ENCODE data around the gene KLC4. TPM values are rescaled to one million over a fixed set of nuclear protein-coding genes. Genes with fewer than 3 reads are reported as not detected.
A peak's percentile ranks its signal among the peaks of the same experiment; 100 is the strongest.

KLC4 gene
- polyA plus RNA-seq, 1 experiment: 16.8 TPM

DNA sequence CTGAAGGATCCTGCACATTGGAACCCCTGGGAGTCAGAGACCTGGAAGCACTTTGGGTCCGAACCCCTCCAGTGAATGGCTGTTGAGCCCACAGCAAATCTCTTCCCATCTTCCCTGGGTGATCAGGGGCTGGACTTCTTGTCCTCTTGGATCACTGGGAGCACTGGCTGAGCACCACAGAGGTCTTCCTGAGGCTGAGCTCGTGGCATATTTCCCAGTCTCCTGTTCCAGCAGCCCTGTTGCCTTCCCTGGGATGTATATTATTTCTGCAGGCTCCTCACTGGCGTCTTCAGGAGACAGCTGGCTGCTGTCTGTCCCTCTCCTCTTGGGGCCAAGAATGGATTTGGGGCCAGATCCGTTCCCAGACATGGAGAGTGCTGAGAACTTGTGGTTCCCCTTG is 60.1 kb downstream of the KLC4 start:
- POLR2A ChIA-PET: no interaction called here
- H3K27me3 ChIP-seq (ENCODE audit: control insufficient read depth, insufficient read depth, low read length): no peaks in the 10 kb centered on the region
- no peak overlapping the region for H3K4me3 ChIP-seq (ENCODE audit: low read depth, low read length)
- DNase-seq (ENCODE audit: low read depth): no peak
- no peaks in the 10 kb centered on the region; the same call in 1 of the 2 replicates for H3K36me3 ChIP-seq (ENCODE audit: control insufficient read depth, insufficient read depth, low read length)
- CTCF ChIA-PET: interaction anchor here (1.5 to 1.6 kb wide), 3 partner anchors 10 to 42 kb away, joined by 4 to 6 read pairs (median 5); no protein-coding TSS in a partner anchor
- TF ChIP-seq, protein P1, sequence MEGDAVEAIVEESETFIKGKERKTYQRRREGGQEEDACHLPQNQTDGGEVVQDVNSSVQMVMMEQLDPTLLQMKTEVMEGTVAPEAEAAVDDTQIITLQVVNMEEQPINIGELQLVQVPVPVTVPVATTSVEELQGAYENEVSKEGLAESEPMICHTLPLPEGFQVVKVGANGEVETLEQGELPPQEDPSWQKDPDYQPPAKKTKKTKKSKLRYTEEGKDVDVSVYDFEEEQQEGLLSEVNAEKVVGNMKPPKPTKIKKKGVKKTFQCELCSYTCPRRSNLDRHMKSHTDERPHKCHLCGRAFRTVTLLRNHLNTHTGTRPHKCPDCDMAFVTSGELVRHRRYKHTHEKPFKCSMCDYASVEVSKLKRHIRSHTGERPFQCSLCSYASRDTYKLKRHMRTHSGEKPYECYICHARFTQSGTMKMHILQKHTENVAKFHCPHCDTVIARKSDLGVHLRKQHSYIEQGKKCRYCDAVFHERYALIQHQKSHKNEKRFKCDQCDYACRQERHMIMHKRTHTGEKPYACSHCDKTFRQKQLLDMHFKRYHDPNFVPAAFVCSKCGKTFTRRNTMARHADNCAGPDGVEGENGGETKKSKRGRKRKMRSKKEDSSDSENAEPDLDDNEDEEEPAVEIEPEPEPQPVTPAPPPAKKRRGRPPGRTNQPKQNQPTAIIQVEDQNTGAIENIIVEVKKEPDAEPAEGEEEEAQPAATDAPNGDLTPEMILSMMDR (IDR thresholded peaks at IDR 0.05; ENCODE audit: insufficient read depth, low read depth, low read length): no peak

DNA sequence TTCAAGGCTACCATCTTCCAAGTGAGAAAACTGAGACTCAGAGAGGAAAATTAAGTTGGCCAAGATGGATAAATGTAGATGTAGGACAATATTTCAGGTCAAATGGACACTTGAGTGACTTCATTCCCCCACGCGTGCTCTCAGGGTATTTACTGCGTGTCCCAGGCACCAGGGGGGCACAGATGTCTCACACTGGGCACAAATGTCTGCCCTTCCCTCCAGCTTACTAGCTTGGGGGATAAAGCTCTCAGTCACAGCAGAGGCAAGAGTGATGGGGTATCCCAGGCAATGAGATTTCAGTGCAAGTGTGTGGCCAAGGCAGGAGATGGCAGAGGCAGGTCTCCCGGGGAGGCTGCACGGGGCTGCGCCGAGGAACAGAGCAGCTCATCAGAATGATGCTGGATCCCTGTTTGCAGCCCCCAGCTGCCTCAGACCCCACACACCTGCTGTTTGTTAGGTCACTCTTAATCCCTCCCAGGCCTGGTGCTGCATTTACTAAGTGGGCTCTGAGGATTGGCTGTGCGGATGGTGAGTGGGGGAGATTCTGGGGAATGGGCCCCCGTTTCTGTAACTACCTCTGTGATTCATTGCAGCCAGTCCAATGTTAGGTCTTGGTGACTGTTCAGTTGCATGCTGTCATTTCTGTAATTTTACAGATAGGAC is 60.8 kb downstream of the KLC4 start:
- no peak for DNase-seq (ENCODE audit: low read depth)
- TF ChIP-seq, protein P1 (IDR thresholded peaks at IDR 0.05; ENCODE audit: insufficient read depth, low read depth, low read length): no peak
- H3K36me3 ChIP-seq (ENCODE audit: control insufficient read depth, insufficient read depth, low read length): no peaks in the 10 kb centered on the region; the same call in 1 of the 2 replicates
- ChIA-PET POLR2A (interaction anchor here (0.6 kb wide), 1 partner anchor 653 kb away, joined by 3 read pairs; no protein-coding TSS in a partner anchor), CTCF (interaction anchor here (1.4 to 1.6 kb wide), 4 partner anchors 9 to 43 kb away, joined by 4 to 6 read pairs (median 4); no protein-coding TSS in a partner anchor)
- H3K27me3 ChIP-seq (ENCODE audit: control insufficient read depth, insufficient read depth, low read length): no peaks in the 10 kb centered on the region
- H3K4me3 ChIP-seq (ENCODE audit: low read depth, low read length): no peak overlapping the region

DNA sequence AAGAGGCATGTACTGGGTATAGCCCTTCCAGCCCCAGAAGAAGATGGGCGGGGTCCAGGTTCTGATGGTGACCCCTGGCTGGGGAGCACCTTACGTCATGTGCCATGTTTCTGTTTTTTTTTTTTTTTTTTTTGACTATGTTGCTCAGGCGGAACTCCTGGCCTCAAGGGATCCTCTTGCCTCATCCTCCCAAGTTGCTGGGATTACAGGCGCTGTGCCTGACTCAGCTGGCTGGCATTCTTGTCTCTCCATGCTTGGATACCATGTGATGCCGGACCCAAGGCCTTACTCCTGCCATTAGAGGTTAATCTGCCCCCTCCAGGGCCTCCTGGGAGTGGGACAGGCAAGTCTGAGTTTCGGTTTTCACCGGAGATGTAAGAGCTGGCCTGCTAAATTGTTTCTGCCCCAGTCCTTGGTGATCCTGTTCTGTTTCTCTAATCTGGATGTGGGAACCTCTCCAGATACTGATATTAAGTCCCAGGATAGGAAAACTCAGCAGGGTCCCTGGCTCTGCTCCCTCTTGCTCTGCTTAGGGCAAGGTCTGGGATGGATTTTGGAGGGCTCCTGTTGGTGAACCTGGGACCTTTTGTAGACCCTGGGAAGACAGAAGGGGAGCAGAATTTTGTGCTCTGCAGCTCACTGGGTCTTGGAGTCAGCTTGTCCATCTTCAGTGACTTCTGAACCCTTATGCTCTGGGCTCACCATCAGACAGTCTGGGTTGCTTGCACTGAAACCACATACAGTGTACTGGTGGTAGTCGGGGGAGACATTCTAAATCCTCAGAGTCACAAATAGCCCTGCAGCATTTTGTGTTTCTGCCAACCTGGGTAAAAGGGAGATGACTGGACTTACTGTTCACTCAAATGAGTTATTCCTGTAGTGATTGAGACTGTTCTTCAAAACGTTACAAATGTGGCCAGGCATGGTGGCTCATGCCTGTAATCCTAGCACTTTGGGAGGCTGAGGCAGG is 61.8 kb downstream of the KLC4 start:
- H3K36me3 ChIP-seq (ENCODE audit: control insufficient read depth, insufficient read depth, low read length): no peaks in the 10 kb centered on the region; the same call in 1 of the 2 replicates
- TF ChIP-seq, protein P1 (IDR thresholded peaks at IDR 0.05; ENCODE audit: insufficient read depth, low read depth, low read length): peak; percentile 36
- no peak overlapping the region for H3K4me3 ChIP-seq (ENCODE audit: low read depth, low read length)
- ChIA-PET POLR2A (interaction anchor here (0.6 to 0.8 kb wide), 4 partner anchors 46 to 652 kb away, joined by 3 to 15 read pairs (median 4); no protein-coding TSS in a partner anchor), CTCF (interaction anchor here (0.6 to 1.6 kb wide), 4 partner anchors 8 to 44 kb away, joined by 3 to 5 read pairs (median 4); no protein-coding TSS in a partner anchor)
- DNase-seq (ENCODE audit: low read depth): peak; percentile 95
- no peaks in the 10 kb centered on the region for H3K27me3 ChIP-seq (ENCODE audit: control insufficient read depth, insufficient read depth, low read length)

DNA sequence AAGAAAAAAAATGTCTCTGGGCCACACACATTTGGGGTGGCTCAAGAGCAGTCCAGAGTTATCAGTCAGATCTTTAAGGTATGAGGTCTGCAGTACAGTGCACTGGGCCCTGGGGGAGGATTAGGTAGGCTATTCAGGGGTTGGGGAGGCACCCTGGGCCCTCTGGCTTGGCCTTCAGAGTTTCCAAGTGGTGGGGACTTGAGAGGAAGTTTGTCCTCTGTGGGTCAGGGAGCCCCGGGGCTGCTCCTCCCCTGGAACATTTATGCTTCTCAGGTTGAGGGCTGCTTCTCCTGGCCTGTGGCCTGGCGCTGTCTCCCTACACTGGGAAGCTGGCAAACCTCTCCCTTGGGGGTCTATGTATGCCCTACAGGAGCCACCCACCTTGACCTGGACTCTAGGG is 62.7 kb downstream of the KLC4 start:
- no peak for DNase-seq (ENCODE audit: low read depth)
- POLR2A ChIA-PET: no interaction called here
- CTCF ChIA-PET: no interaction called here
- no peaks in the 10 kb centered on the region; the same call in 1 of the 2 replicates for H3K36me3 ChIP-seq (ENCODE audit: control insufficient read depth, insufficient read depth, low read length)
- H3K4me3 ChIP-seq (ENCODE audit: low read depth, low read length): no peak overlapping the region
- no peaks in the 10 kb centered on the region for H3K27me3 ChIP-seq (ENCODE audit: control insufficient read depth, insufficient read depth, low read length)
- TF ChIP-seq, protein P1 (IDR thresholded peaks at IDR 0.05; ENCODE audit: insufficient read depth, low read depth, low read length): no peak

All from BJ (cell line).